Esophagus muscularis mucosa (tissue), 4 donors: ENCODE results near the gene SPDYA.

ENCODE experiments used
- CTCF ChIP-seq, 3 experiments: fragments of 200-600 bp in 2 of 3; fragments of 450-650 bp in 1 of 3; sonication (generic) in 2 of 3; IDR thresholded peaks; one replicate each; pipeline ENCODE4 v1.5.1; 2017 to 2019; ENCODE audit warnings: antibody characterized with exemption in 3 of 3, mild to moderate bottlenecking in 2 of 3, moderate library complexity in 1 of 3
- EP300 ChIP-seq: sonication (generic); formaldehyde crosslinking; IDR thresholded peaks from one replicate; pipeline ENCODE4 v1.6.1; 2017; ENCODE audit warnings: antibody characterized with exemption
- POLR2A ChIP-seq: fragments of 450-650 bp; IDR thresholded peaks from one replicate; pipeline ENCODE4 v1.6.1; 2017; ENCODE audit warnings: antibody characterized with exemption, moderate library complexity, mild to moderate bottlenecking, low read depth
- POLR2AphosphoS5 ChIP-seq, 2 donors: sonication (generic); formaldehyde crosslinking; IDR thresholded peaks; one replicate each; pipeline ENCODE4 v1.6.1; 2017; ENCODE audit warnings: antibody characterized with exemption in 2 of 2

- no peak for TF ChIP-seq CTCF (IDR thresholded peaks at IDR 0.05)
- TF ChIP-seq POLR2A = no peak
- no peak for TF ChIP-seq EP300
- no peak for TF ChIP-seq POLR2AphosphoS5 (IDR thresholded peaks at IDR 0.05)
Measured at GRCh38 chr2:28766070-28766469, 44.6 kb upstream of the SPDYA start.
